ENCODE data around the gene CDT1.
"Not testable (repeated sequence)": the region's sequence is repeated elsewhere in the genome, so short reads cannot be mapped to it uniquely, and the experiment has no call there.

The CDT1 gene

GRCh38 chr16:88768071-88768783 is 35.4 kb upstream of the CDT1 start:
- DNase-seq (ENCODE audit: low read depth in 2 of 2): no peak

- DNase-seq (ENCODE audit: low read depth in 2 of 2): no peak
These were observed 33.8 kb upstream of the CDT1 start for GRCh38 chr16:88769617-88770460.

DNA sequence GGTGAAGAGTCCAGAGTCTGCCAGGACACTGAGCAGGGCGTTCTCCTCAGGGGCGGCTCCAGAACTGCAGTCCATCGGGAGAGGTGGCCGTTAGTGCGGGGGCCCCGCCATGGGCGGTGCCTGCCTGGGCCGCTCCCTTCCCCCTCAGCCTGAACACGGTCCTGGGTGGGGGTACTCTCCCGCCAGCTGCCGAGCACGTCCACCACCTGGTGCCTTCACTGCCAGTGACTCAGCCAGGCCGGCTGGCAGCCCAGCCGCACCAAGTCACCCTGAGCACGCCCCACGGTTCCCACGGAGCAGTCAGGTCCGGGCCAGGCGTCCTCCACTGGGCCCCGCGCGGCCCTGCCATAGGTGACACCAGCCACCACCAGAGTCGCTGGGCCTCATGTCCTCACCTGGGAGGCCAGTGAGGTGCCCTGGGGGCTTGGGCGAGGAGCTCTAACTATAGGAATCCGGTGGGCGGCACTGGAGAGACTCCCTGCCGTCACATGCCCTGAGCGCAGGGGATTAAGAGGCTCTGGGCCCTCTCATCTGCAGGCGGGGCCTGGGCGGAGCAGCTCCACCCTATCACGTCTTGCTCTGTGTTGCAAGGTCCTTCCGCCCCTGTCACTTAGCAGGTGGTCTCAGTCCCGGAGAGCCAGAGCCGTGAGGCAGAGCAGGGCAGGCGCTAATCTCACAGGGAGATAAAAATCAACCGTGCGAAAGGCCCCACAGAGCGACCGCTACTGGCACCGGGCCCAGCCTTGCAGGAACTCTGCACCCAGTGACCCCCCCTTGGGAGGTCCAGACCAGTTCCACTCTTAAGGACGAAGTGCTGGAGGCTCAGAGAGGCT is 32.9 kb upstream of the CDT1 start:
- DNase-seq (ENCODE audit: low read depth in 2 of 2): no peak

DNA sequence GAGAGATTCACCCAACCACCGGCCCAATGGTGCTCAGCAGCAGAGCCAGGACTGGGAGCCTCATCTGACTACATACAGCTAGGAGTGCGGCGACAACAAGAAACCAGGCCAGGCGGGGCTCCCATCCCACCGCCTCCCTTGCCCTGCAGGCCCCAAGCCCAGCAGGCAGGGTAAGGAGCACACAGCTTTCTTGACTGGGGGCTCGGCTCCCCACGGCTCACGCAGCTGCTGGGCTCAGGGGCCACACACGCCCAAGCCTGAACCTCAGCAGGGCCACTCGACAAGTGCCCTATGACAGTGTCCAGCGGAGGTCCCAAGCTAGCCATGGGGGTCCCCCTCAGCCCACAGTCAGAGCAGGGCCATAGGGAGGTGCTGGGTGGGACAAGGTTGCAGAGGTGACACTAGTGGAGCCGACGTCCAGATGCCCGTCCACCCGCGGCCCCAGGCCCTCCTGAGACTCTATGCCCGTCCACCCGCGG is 32.3 kb upstream of the CDT1 start:
- no peak for DNase-seq (ENCODE audit: low read depth in 2 of 2)

DNA sequence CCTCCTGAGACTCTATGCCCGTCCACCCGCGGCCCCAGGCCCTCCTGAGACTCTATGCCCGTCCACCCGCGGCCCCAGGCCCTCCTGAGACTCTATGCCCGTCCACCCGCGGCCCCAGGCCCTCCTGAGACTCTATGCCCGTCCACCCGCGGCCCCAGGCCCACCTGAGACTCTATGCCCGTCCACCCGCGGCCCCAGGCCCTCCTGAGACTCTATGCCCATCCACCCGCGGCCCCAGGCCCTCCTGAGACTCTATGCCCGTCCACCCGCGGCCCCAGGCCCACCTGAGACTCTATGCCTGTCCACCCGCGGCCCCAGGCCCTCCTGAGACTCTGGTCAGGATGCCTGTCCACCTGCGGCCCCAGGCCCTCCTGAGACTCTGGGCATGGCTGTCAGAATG is 31.8 kb upstream of the CDT1 start:
- not testable (repeated sequence) for DNase-seq (ENCODE audit: low read depth in 2 of 2)

GRCh38 chr16:88772871-88773811 is 30.4 kb upstream of the CDT1 start:
- no peak for DNase-seq (ENCODE audit: low read depth in 2 of 2)

DNA sequence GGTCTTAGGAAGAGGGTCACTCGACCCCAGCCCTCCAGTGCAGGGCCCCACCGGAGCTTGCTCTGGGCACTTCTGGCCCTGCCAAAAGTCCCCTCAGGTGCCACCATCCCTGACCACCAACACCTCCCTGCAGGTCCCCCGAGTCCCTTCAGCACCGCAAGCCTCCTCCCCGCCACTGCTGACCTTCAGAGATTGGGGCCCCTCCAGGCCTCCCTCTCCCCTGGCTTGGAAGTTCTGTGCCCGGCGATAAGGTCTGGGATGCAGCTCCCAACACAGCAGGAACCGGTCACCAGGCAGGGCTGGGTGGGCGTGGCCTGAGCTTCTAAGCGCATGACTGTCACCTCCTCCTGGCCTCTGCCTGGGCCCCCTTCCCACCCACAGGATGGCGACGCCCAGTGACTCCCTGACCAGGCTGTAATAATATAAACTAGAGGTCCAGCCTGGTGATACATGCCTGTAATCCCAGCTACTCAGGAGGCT is 29.7 kb upstream of the CDT1 start:
- DNase-seq (ENCODE audit: low read depth in 2 of 2): no peak

DNA sequence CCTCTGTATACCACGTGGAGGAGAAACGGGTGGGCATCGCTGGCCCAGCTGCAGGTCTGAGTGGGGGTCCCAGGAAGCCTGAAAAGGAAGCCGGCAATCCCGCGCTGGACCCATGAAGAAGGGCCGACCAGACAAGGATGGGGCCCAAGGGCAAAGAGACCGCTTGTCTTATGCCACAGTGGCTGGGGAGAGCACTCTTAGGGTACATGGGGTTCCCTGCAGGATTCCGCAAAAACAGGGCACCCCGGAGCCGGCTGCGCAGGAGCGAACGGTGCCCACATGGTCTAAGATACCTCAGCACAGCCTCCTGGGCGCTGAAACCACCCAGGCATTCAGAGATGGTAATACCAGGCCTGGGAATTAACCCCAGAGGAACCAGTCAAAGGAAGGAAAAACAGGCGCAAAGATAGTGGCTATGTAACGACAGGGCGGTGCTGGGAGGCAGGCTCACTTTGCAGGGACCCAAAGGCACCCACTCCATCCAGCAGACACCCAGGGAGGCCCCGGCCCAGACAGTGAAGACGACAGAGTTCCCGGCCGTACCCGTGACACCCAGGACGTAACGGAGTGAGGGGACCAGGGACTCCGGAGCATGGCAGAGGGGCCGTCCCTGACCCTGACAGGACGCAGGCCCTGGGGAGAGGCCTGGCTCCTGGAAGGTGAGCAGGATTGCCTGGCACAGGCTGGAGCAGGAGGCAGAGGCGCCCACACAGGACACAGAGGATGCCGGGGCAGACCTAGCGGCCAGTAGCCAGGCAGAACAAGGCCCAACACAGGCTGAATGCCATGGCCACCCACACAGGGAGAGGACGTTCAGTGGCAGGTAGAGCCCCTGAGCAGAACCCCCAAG is 28.8 kb upstream of the CDT1 start:
- no peak for DNase-seq (ENCODE audit: low read depth in 2 of 2)

GRCh38 chr16:88775825-88776224 is 27.8 kb upstream of the CDT1 start:
- no peak for DNase-seq (ENCODE audit: low read depth in 2 of 2)

GRCh38 chr16:88777471-88778270 is 25.9 kb upstream of the CDT1 start:
- no peak for DNase-seq (ENCODE audit: low read depth in 2 of 2)

DNA sequence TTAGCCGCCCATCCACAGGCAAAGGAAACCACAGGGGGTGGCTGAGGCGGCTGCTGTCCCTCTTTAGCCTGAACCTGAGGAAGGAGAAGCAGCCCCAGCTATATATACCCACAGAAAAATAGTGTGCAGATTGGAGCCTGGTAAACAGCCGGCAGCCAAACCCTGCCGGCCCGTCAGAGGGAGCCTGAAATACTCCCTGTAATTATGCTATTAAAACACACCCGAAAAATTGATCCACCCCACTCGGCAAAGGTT is 25.4 kb upstream of the CDT1 start:
- no peak for DNase-seq (ENCODE audit: low read depth in 2 of 2)

GRCh38 chr16:88778541-88779065 is 25.0 kb upstream of the CDT1 start:
- no peak for DNase-seq (ENCODE audit: low read depth in 2 of 2)

DNA sequence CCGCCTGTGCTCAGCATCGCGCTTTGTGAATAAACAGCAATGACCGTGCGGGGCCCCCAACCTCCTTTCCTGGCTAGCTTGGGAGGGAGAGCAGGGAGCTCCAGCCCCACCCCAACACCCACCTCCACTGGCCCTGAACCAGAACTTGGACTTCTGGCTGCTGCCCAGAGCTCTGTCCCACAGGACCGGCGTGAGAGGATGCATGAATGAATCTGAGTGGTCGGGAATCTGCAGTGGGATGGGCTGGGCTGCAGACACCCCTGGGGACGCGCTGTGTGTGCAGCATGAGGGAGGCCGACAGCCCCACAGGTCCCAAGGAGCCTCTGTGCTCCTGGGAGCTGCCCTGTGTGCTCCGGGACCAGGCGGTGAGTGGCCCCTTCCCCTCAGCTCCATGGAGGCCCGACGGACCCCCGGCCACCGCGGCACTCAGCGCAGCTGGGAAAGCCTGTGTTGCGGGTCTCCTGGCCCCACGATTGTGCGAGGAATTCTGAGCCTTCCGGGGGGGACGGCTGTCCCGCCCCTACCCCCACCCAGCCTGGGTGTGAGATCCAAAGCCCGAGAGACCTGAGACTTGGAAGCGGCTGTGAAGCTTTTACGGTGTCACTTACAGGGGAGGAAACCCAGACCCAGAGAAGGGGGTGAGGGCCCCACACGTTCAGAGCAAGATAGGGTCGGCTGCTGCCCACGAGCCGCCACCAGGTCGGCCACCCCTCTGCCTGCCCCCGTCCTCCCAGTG is 24.0 kb upstream of the CDT1 start:
- no peak for DNase-seq (ENCODE audit: low read depth in 2 of 2)

DNA sequence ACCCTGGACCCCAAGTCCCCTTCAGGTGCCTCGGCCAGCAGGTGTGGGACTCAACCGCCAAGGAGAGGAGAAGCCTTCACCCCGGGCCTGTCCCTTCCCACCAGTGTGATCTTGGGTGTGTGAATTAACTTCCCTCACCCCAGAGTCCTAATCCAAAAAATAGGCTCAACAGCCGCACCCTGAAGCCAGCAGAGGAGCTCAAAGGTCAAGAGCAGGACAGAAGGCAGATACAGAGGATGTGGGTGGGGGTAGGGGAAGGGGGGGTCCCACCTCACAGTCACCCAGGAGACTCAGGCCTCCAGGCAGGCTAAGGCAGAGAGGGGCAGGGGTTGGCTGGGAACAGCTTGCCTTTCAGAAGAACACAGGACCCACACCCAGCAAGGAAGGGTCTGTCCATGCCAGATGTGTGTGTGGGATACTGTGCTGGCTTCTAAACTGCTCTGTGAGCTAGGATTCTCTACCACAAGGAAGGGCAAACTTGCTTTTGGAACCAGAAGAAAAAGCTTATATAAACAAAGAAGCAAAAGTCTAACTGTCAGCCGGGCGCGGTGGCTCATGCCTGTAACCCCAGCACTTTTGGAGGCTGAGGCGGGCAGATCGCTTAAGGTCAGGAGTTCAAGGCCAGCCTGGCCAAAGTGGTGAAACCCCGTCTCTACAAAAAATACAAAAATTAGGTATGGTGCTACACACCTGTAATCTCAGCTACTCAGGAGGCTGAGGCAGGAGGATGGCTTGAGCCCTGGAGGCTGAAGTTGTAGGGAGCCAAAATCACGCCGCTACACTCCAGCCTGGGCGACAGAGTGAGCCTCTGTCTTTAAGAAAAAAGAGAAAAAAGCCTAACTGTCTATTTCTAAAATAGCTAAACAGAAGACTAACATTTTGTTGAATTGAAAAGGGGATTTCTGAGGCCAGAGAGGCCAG is 23.2 kb upstream of the CDT1 start:
- DNase-seq (ENCODE audit: low read depth in 2 of 2): no peak

GRCh38 chr16:88781140-88782077 is 22.2 kb upstream of the CDT1 start:
- peak in 1 of 2 donors; percentile 63 for DNase-seq (ENCODE audit: low read depth in 2 of 2)

Measured in stimulated activated CD8-positive, alpha-beta memory T cell treated with anti-CD3 and anti-CD28 coated beads, Interleukin-15, amount 100 ng/mL, for 4 hours (primary cell).